WTC11 (cell line): ENCODE data around the gene ADAM12.

Source experiments
- E2F5 ChIP-seq: sonication (generic); formaldehyde crosslinking; IDR thresholded peaks from 2 replicates; pipeline ENCODE4 v1.8.1; 2022; ENCODE audit warnings: mild to moderate bottlenecking, moderate library complexity, missing genetic modification reagents
- FOXJ3 ChIP-seq: sonication (generic); formaldehyde crosslinking; IDR thresholded peaks from 2 replicates; pipeline ENCODE4 v1.9.0; 2021; ENCODE audit warnings: missing genetic modification reagents, mild to moderate bottlenecking, borderline replicate concordance
- FOXP1 ChIP-seq: sonication (generic); formaldehyde crosslinking; IDR thresholded peaks from 2 replicates; pipeline ENCODE4 v1.8.0; 2022; ENCODE audit warnings: missing genetic modification reagents, mild to moderate bottlenecking, moderate library complexity, borderline replicate concordance
- HMGXB4 ChIP-seq: sonication (generic); formaldehyde crosslinking; IDR thresholded peaks from 2 replicates; pipeline ENCODE4 v1.8.1; 2023; ENCODE audit warnings: mild to moderate bottlenecking, moderate library complexity, missing genetic modification reagents
- TEAD4 ChIP-seq: sonication (generic); formaldehyde crosslinking; IDR thresholded peaks from 2 replicates; pipeline ENCODE4 v1.8.0; 2022; ENCODE audit warnings: mild to moderate bottlenecking, missing genetic modification reagents
- TF ChIP-seq, protein P1 (sequence below): fragments of 200-600 bp; IDR thresholded peaks from 2 replicates; pipeline ENCODE4 v1.8.0; 2022; ENCODE audit warnings: antibody characterized with exemption
- TF ChIP-seq, protein P2 (sequence below): sonication (generic); formaldehyde crosslinking; IDR thresholded peaks from 2 replicates; pipeline ENCODE4 v1.8.1; 2022; ENCODE audit warnings: missing genetic modification reagents, borderline replicate concordance

- TF ChIP-seq TEAD4 (CRISPR knock-in tag) (no peak), HMGXB4 (CRISPR knock-in tag) (no peak), FOXP1 (CRISPR knock-in tag) (no peak), FOXJ3 (no peak), E2F5 (CRISPR knock-in tag) (no peak)
- TF ChIP-seq, protein P1, sequence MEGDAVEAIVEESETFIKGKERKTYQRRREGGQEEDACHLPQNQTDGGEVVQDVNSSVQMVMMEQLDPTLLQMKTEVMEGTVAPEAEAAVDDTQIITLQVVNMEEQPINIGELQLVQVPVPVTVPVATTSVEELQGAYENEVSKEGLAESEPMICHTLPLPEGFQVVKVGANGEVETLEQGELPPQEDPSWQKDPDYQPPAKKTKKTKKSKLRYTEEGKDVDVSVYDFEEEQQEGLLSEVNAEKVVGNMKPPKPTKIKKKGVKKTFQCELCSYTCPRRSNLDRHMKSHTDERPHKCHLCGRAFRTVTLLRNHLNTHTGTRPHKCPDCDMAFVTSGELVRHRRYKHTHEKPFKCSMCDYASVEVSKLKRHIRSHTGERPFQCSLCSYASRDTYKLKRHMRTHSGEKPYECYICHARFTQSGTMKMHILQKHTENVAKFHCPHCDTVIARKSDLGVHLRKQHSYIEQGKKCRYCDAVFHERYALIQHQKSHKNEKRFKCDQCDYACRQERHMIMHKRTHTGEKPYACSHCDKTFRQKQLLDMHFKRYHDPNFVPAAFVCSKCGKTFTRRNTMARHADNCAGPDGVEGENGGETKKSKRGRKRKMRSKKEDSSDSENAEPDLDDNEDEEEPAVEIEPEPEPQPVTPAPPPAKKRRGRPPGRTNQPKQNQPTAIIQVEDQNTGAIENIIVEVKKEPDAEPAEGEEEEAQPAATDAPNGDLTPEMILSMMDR: no peak
- TF ChIP-seq, protein P2, sequence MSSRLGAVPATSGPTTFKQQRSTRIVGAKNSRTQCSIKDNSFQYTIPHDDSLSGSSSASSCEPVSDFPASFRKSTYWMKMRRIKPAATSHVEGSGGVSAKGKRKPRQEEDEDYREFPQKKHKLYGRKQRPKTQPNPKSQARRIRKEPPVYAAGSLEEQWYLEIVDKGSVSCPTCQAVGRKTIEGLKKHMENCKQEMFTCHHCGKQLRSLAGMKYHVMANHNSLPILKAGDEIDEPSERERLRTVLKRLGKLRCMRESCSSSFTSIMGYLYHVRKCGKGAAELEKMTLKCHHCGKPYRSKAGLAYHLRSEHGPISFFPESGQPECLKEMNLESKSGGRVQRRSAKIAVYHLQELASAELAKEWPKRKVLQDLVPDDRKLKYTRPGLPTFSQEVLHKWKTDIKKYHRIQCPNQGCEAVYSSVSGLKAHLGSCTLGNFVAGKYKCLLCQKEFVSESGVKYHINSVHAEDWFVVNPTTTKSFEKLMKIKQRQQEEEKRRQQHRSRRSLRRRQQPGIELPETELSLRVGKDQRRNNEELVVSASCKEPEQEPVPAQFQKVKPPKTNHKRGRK (CRISPR knock-in tag): no peak
Observed at GRCh38 chr10:126393076-126393475, 4.8 kb upstream of the ADAM12 start.
